Measurements from ENCODE around the gene NAALAD2.
"Not testable (repeated sequence)": the region's sequence is repeated elsewhere in the genome, so short reads cannot be mapped to it uniquely, and the experiment has no call there.

Gene NAALAD2

GRCh38 chr11:90197377-90197776, 62.9 kb downstream of the NAALAD2 start:
- DNase-seq = no peak

- DNase-seq = no peak
Observed at GRCh38 chr11:90202342-90202741, 67.9 kb downstream of the NAALAD2 start.

- DNase-seq = no peak
Observed at GRCh38 chr11:90204407-90204806, 69.9 kb downstream of the NAALAD2 start.

GRCh38 chr11:90204832-90205646, 70.6 kb downstream of the NAALAD2 start:
- DNase-seq = no peak

GRCh38 chr11:90207992-90208391, 73.5 kb downstream of the NAALAD2 start:
- not testable (repeated sequence) for DNase-seq

- DNase-seq = no peak
Observed at GRCh38 chr11:90208857-90209256, 74.4 kb downstream of the NAALAD2 start.

GRCh38 chr11:90213322-90213721, 78.9 kb downstream of the NAALAD2 start:
- DNase-seq = no peak

- no peak for DNase-seq
Observed at GRCh38 chr11:90216611-90217010, 82.1 kb downstream of the NAALAD2 start.

- no peak for DNase-seq
Observed at GRCh38 chr11:90218606-90219005, 84.1 kb downstream of the NAALAD2 start.

- no peak for DNase-seq
Observed at GRCh38 chr11:90219438-90219837, 85.0 kb downstream of the NAALAD2 start.

- DNase-seq = no peak
Observed at GRCh38 chr11:90220391-90220790, 85.9 kb downstream of the NAALAD2 start.

GRCh38 chr11:90221803-90222458, 87.5 kb downstream of the NAALAD2 start:
- no peak for DNase-seq

GRCh38 chr11:90222459-90223247, 88.2 kb downstream of the NAALAD2 start, which contains the start of gene CHORDC1:
Gene CHORDC1 (minus strand): TSS chr11:90223049. CDS start chr11:90222954, 95 bp downstream.
- DNase-seq = peak; percentile 93

GRCh38 chr11:90223248-90223585, 88.8 kb downstream of the NAALAD2 start:
- DNase-seq = no peak

GRCh38 chr11:90228056-90228455, 93.6 kb downstream of the NAALAD2 start:
- no peak for DNase-seq

- DNase-seq = no peak
Observed at GRCh38 chr11:90229791-90230190, 95.3 kb downstream of the NAALAD2 start.

GRCh38 chr11:90234977-90235376, 100.5 kb downstream of the NAALAD2 start:
- no peak for DNase-seq

- DNase-seq = no peak
Observed at GRCh38 chr11:90235526-90235925, 101.1 kb downstream of the NAALAD2 start.

GRCh38 chr11:90237004-90237403, 102.5 kb downstream of the NAALAD2 start:
- no peak for DNase-seq

GRCh38 chr11:90239967-90240636, 105.6 kb downstream of the NAALAD2 start:
- DNase-seq = not testable (repeated sequence)

GRCh38 chr11:90241414-90241813, 107.0 kb downstream of the NAALAD2 start:
- no peak for DNase-seq

All from right hindlimb (tissue), 1 donor.